Chondrocyte (in vitro differentiated cells): ENCODE results near the gene GNAI3. TPM values are rescaled to one million over a fixed set of nuclear protein-coding genes. Genes with fewer than 3 reads are reported as not detected.
A peak's percentile ranks its signal among the peaks of the same experiment; 100 is the strongest.

Experiments used
- DNase-seq: peaks from one replicate; pipeline ENCODE4 v3.0.0; 2021; ENCODE audit warnings: mixed read lengths, low spot score
- H3K27ac Mint-ChIP-seq: one replicate; pipeline ENCODE4 v1.8.0; 2021; ENCODE audit warnings: mild to moderate bottlenecking, moderate library complexity, mixed read lengths; ENCODE audit not compliant: unreplicated experiment
- H3K27me3 Mint-ChIP-seq: 2 replicates; pipeline ENCODE4 v1.8.0; 2021; ENCODE audit warnings: low read depth, mixed read lengths
- H3K36me3 Mint-ChIP-seq: 2 replicates; pipeline ENCODE4 v1.8.0; 2021; ENCODE audit warnings: low read depth, mixed read lengths
- H3K4me1 Mint-ChIP-seq: 2 replicates; pipeline ENCODE4 v1.8.0; 2021; ENCODE audit warnings: low read depth, mild to moderate bottlenecking, mixed read lengths
- H3K4me3 Mint-ChIP-seq: one replicate; pipeline ENCODE4 v1.8.0; 2021; ENCODE audit warnings: mild to moderate bottlenecking, moderate library complexity, mixed read lengths; ENCODE audit not compliant: unreplicated experiment
- H3K9me3 Mint-ChIP-seq: 2 replicates; pipeline ENCODE4 v1.8.0; 2021; ENCODE audit warnings: low read depth, mixed read lengths
- CTCF ChIP-seq: fragments of 200-600 bp; sonication (generic); IDR thresholded peaks from 2 replicates; pipeline ENCODE4 v1.5.0; 2021; ENCODE audit warnings: antibody characterized with exemption, mild to moderate bottlenecking, moderate library complexity
- total RNA-seq: library from RNA; stranded (reverse); gene quantifications from 3 replicates; pipeline ENCODE4 v1.2.1, GENCODE V29; 2021

Gene GNAI3
- total RNA-seq, 1 donor from 2014 or later = 10.7 TPM

GRCh38 chr1:109634771-109635750 lies 86.6 kb downstream of the GNAI3 start:
- no peak for DNase-seq
- no peak overlapping the region for H3K4me3 Mint-ChIP-seq
- peaks cover 8% of the 10 kb centered on the region for H3K36me3 Mint-ChIP-seq
- no peak overlapping the region for H3K27ac Mint-ChIP-seq
- H3K27me3 Mint-ChIP-seq = no peaks in the 10 kb centered on the region
- no peak for TF ChIP-seq CTCF
- H3K4me1 Mint-ChIP-seq = peaks cover 6% of the 10 kb centered on the region
- no peaks in the 10 kb centered on the region for H3K9me3 Mint-ChIP-seq

- no peaks in the 10 kb centered on the region for H3K27me3 Mint-ChIP-seq
- no peak overlapping the region for H3K27ac Mint-ChIP-seq
- H3K36me3 Mint-ChIP-seq = peaks cover 6% of the 10 kb centered on the region
- no peak for DNase-seq
- TF ChIP-seq CTCF = no peak
- H3K9me3 Mint-ChIP-seq = no peaks in the 10 kb centered on the region
- H3K4me3 Mint-ChIP-seq = no peak overlapping the region
- peaks cover 6% of the 10 kb centered on the region for H3K4me1 Mint-ChIP-seq
Observed at GRCh38 chr1:109635862-109636200, 87.4 kb downstream of the GNAI3 start.

- no peak overlapping the region for H3K27ac Mint-ChIP-seq
- no peaks in the 10 kb centered on the region for H3K9me3 Mint-ChIP-seq
- no peak for TF ChIP-seq CTCF
- no peak overlapping the region for H3K4me3 Mint-ChIP-seq
- peaks cover 6% of the 10 kb centered on the region for H3K4me1 Mint-ChIP-seq
- DNase-seq = no peak
- no peaks in the 10 kb centered on the region for H3K27me3 Mint-ChIP-seq
- H3K36me3 Mint-ChIP-seq = peaks cover 3% of the 10 kb centered on the region
Observed at GRCh38 chr1:109636201-109636952, 88.0 kb downstream of the GNAI3 start.

- TF ChIP-seq CTCF = no peak
- H3K4me1 Mint-ChIP-seq = peaks cover 6% of the 10 kb centered on the region
- DNase-seq = no peak
- H3K36me3 Mint-ChIP-seq = no peaks in the 10 kb centered on the region
- H3K9me3 Mint-ChIP-seq = no peaks in the 10 kb centered on the region
- no peak overlapping the region for H3K4me3 Mint-ChIP-seq
- no peak overlapping the region for H3K27ac Mint-ChIP-seq
- no peaks in the 10 kb centered on the region for H3K27me3 Mint-ChIP-seq
Observed at GRCh38 chr1:109637446-109637845, 89.0 kb downstream of the GNAI3 start.

- Mint-ChIP-seq H3K4me3 (no peak overlapping the region), H3K4me1 (peaks cover 12% of the 10 kb centered on the region), H3K27me3 (no peaks in the 10 kb centered on the region), H3K9me3 (no peaks in the 10 kb centered on the region), H3K27ac (no peak overlapping the region), H3K36me3 (no peaks in the 10 kb centered on the region)
- peak; percentile 60 for DNase-seq
- no peak for TF ChIP-seq CTCF
Observed at GRCh38 chr1:109639063-109639840, 90.8 kb downstream of the GNAI3 start.
